H1 (cell line): ENCODE results near the gene DLST.

Source experiments
- CBX5 ChIP-seq: fragments of 300-800, 300-1000 bp; sonication (generic); IDR thresholded peaks from 2 replicates; pipeline ENCODE4 v1.7.1; 2016; ENCODE audit warnings: antibody characterized with exemption, low read length, low read depth
- CTCF ChIP-seq, 3 experiments: IDR thresholded peaks; 1 replicate in 2 of 3; 2 replicates in 1 of 3; pipeline versions ENCODE4 v1.5.1 to v1.6.1; 2011; ENCODE audit warnings: low read length in 3 of 3, mild to moderate bottlenecking in 3 of 3, inconsistent platforms in 2 of 3, low read depth in 1 of 3, moderate library complexity in 1 of 3; ENCODE audit not compliant: insufficient read depth in 1 of 3; ENCODE audit errors: control extremely low read depth in 1 of 3
- EZH2 ChIP-seq: fragments of 200-600 bp; sonication (generic); IDR thresholded peaks from 2 replicates; pipeline ENCODE4 v1.7.1; 2012; ENCODE audit warnings: low read depth, mild to moderate bottlenecking, moderate library complexity, low read length, inconsistent platforms; ENCODE audit not compliant: severe bottlenecking
- KDM5A ChIP-seq: fragments of 200-600 bp; IDR thresholded peaks from 2 replicates; pipeline ENCODE4 v1.7.1; 2012; ENCODE audit warnings: mild to moderate bottlenecking, low read length, inconsistent platforms, mixed read lengths
- POLR2A ChIP-seq, 2 experiments: IDR thresholded peaks; 1 replicate in 1 of 2; 2 replicates in 1 of 2; pipeline ENCODE4 v1.6.1; 2011; ENCODE audit warnings: low read depth in 2 of 2, low read length in 2 of 2, mild to moderate bottlenecking in 2 of 2; ENCODE audit errors: control extremely low read depth in 1 of 2
- POLR2AphosphoS5 ChIP-seq: IDR thresholded peaks from 2 replicates; pipeline ENCODE4 v1.6.1; 2011; ENCODE audit warnings: low read depth, low read length
- RFX5 ChIP-seq: IDR thresholded peaks from 2 replicates; pipeline ENCODE4 v1.6.1; 2011; ENCODE audit warnings: low read depth, low read length, improper control_type of control experiment, borderline replicate concordance
- SIN3A ChIP-seq, 2 experiments: IDR thresholded peaks in 1 of 2; conservative IDR thresholded peaks in 1 of 2; 2 replicates each; pipeline ENCODE4 v1.6.1; 2011 to 2012; ENCODE audit warnings: low read length in 2 of 2, improper control_type of control experiment in 1 of 2, low read depth in 1 of 2, mild to moderate bottlenecking in 1 of 2
- SP1 ChIP-seq: IDR thresholded peaks from 2 replicates; pipeline ENCODE4 v1.6.1; 2011; ENCODE audit warnings: low read depth, low read length
- YY1 ChIP-seq: IDR thresholded peaks from 2 replicates; pipeline ENCODE4 v1.6.1; 2011; ENCODE audit warnings: low read depth, mild to moderate bottlenecking, low read length
- ZNF274 ChIP-seq: IDR thresholded peaks from 2 replicates; pipeline ENCODE4 v1.7.0; 2012; ENCODE audit warnings: low read length, borderline replicate concordance; ENCODE audit errors: extremely low read depth
- TF ChIP-seq, protein P1 (sequence below): IDR thresholded peaks from 2 replicates; pipeline ENCODE4 v1.6.1; 2012; ENCODE audit warnings: low read length, inconsistent platforms

GRCh38 chr14:74945852-74946658, 64.3 kb downstream of the DLST start:
- TF ChIP-seq SP1 (0 out of 2 replicates have a peak, but pooled peaks have one; percentile 24), ZNF274 (no peak), YY1 (no peak), CBX5 (no peak), CTCF (IDR thresholded peaks at IDR 0.05; ENCODE audit: control extremely low read depth in 1 of 3, insufficient read depth in 1 of 3, low read depth in 1 of 3, low read length in 3 of 3) (peak in 2 of 3 experiments; percentile 93 to 97; a peak in 3 of 4 replicates), EZH2 (no peak), SIN3A (conservative IDR thresholded peaks at IDR 0.05 in 1 of 2, IDR thresholded peaks at IDR 0.05 in 1 of 2; ENCODE audit: low read depth in 1 of 2, low read length in 2 of 2) (no peak), POLR2AphosphoS5 (peak; percentile 23; the same call in 1 of the 2 replicates), RFX5 (no peak), KDM5A (no peak), POLR2A (IDR thresholded peaks at IDR 0.05; ENCODE audit: control extremely low read depth in 1 of 2, low read depth in 2 of 2, low read length in 2 of 2) (0 out of 3 replicates have a peak, but pooled peaks of 1 of the 2 experiments have one; percentile 54)
- TF ChIP-seq, protein P1, sequence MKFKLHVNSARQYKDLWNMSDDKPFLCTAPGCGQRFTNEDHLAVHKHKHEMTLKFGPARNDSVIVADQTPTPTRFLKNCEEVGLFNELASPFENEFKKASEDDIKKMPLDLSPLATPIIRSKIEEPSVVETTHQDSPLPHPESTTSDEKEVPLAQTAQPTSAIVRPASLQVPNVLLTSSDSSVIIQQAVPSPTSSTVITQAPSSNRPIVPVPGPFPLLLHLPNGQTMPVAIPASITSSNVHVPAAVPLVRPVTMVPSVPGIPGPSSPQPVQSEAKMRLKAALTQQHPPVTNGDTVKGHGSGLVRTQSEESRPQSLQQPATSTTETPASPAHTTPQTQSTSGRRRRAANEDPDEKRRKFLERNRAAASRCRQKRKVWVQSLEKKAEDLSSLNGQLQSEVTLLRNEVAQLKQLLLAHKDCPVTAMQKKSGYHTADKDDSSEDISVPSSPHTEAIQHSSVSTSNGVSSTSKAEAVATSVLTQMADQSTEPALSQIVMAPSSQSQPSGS = no peak
